IMR-90 (cell line): ENCODE data around the gene OAF.

ENCODE experiments used
- CEBPB ChIP-seq: IDR thresholded peaks from 2 replicates; pipeline ENCODE4 v1.6.1; 2012; ENCODE audit warnings: low read depth, low read length, improper control_type of control experiment
- CHD1 ChIP-seq: IDR thresholded peaks from 2 replicates; pipeline ENCODE4 v1.6.1; 2012; ENCODE audit warnings: low read depth, low read length, improper control_type of control experiment
- CTCF ChIP-seq: conservative IDR thresholded peaks from 2 replicates; pipeline ENCODE4 v1.5.1; 2012; ENCODE audit warnings: mild to moderate bottlenecking, low read depth, low read length, improper control_type of control experiment
- FOS ChIP-seq: fragments of 150-350 bp; IDR thresholded peaks from 2 replicates; pipeline ENCODE4 v1.6.1; 2016; ENCODE audit warnings: low read depth, low read length
- MAZ ChIP-seq: IDR thresholded peaks from 2 replicates; pipeline ENCODE4 v1.6.1; 2012; ENCODE audit warnings: low read depth, mild to moderate bottlenecking, low read length, improper control_type of control experiment, moderate library complexity, borderline replicate concordance
- NFE2L2 ChIP-seq: fragments of 150-350 bp; IDR thresholded peaks from 2 replicates; pipeline ENCODE4 v1.6.1; 2016; ENCODE audit warnings: low read depth, mild to moderate bottlenecking, low read length
- POLR2A ChIP-seq: IDR thresholded peaks from 2 replicates; pipeline ENCODE4 v1.6.1; 2012; ENCODE audit warnings: mild to moderate bottlenecking, low read depth, low read length
- RFX5 ChIP-seq: IDR thresholded peaks from 2 replicates; pipeline ENCODE4 v1.8.0; 2012; ENCODE audit warnings: low read depth, mild to moderate bottlenecking, low read length, moderate library complexity
- SMC3 ChIP-seq: fragments of 150-350 bp; IDR thresholded peaks from 2 replicates; pipeline ENCODE4 v1.6.1; 2016; ENCODE audit warnings: low read depth, mild to moderate bottlenecking, antibody characterized with exemption, low read length, moderate library complexity
- USF2 ChIP-seq: fragments of 150-350 bp; IDR thresholded peaks from 2 replicates; pipeline ENCODE4 v1.6.1; 2017; ENCODE audit warnings: mild to moderate bottlenecking, antibody characterized with exemption, low read length, low read depth
- TF ChIP-seq, protein P1 (sequence below): fragments of 150-350 bp; IDR thresholded peaks from 2 replicates; pipeline ENCODE4 v1.6.1; 2016; ENCODE audit warnings: low read depth, mild to moderate bottlenecking, low read length, moderate library complexity, borderline replicate concordance

DNA sequence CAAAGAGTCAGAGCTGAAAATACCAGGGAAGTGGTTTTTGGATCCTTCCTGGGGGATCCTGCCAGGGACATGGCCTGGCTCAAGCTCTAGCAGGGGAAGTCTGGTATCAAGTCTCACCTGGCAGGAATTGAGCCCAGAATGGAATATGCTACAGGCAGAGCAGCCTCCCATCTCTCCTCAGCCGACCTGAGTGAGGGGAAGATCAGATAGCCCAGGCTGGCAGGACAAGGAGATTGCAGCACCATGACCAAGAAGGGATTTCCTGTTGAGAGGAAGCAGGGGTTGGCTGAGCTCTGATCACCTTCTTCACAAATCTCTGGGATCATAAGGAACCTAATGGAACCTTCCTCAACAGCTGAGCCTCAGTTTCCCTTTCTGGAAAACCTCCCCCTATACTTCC is 13.0 kb downstream of the OAF start:
- TF ChIP-seq CTCF: no peak
- TF ChIP-seq CEBPB: no peak
- TF ChIP-seq RFX5: no peak
- no peak for TF ChIP-seq USF2
- no peak for TF ChIP-seq CHD1
- TF ChIP-seq, protein P1, sequence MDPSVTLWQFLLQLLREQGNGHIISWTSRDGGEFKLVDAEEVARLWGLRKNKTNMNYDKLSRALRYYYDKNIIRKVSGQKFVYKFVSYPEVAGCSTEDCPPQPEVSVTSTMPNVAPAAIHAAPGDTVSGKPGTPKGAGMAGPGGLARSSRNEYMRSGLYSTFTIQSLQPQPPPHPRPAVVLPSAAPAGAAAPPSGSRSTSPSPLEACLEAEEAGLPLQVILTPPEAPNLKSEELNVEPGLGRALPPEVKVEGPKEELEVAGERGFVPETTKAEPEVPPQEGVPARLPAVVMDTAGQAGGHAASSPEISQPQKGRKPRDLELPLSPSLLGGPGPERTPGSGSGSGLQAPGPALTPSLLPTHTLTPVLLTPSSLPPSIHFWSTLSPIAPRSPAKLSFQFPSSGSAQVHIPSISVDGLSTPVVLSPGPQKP: no peak
- no peak for TF ChIP-seq SMC3
- no peak for TF ChIP-seq POLR2A
- TF ChIP-seq FOS: no peak
- TF ChIP-seq MAZ: no peak
- TF ChIP-seq NFE2L2: no peak
